ENCODE results near the gene RPIA.
"Not testable (repeated sequence)": the region's sequence is repeated elsewhere in the genome, so short reads cannot be mapped to it uniquely, and the experiment has no call there.

Gene RPIA

GRCh38 chr2:88691339-88692183, at the start of gene RPIA:
TSS of gene RPIA (plus strand) at chr2:88691673. CDS start at chr2:88691699, 26 bp downstream.
- peak; percentile 98 for DNase-seq

- DNase-seq, result no peak
Observed at GRCh38 chr2:88642278-88642677, 49.2 kb upstream of the RPIA start.

GRCh38 chr2:88645291-88645882, 46.1 kb upstream of the RPIA start:
- DNase-seq, result not testable (repeated sequence)

GRCh38 chr2:88651646-88652045, 39.8 kb upstream of the RPIA start:
- no peak for DNase-seq

GRCh38 chr2:88654714-88655113, 36.8 kb upstream of the RPIA start:
- no peak for DNase-seq

GRCh38 chr2:88656690-88657089, 34.8 kb upstream of the RPIA start:
- no peak for DNase-seq

GRCh38 chr2:88657131-88657530, 34.3 kb upstream of the RPIA start:
- no peak for DNase-seq

GRCh38 chr2:88658326-88658725, 33.1 kb upstream of the RPIA start:
- DNase-seq, result no peak

- DNase-seq, result peak; percentile 38
Observed at GRCh38 chr2:88658881-88659537, 32.5 kb upstream of the RPIA start.

- peak; percentile 90 for DNase-seq
Observed at GRCh38 chr2:88659538-88659915, 31.9 kb upstream of the RPIA start.

- DNase-seq, result no peak
Observed at GRCh38 chr2:88660622-88661021, 30.9 kb upstream of the RPIA start.

GRCh38 chr2:88666576-88666975, 24.9 kb upstream of the RPIA start:
- DNase-seq, result no peak

GRCh38 chr2:88667219-88667618, 24.3 kb upstream of the RPIA start:
- no peak for DNase-seq

GRCh38 chr2:88668862-88669261, 22.6 kb upstream of the RPIA start:
- no peak for DNase-seq

- no peak for DNase-seq
Observed at GRCh38 chr2:88669482-88670214, 21.8 kb upstream of the RPIA start.

GRCh38 chr2:88671786-88672427, 19.6 kb upstream of the RPIA start:
- peak; percentile 6 for DNase-seq

- no peak for DNase-seq
Observed at GRCh38 chr2:88673363-88673762, 18.1 kb upstream of the RPIA start.

- DNase-seq, result no peak
Observed at GRCh38 chr2:88680266-88680902, 11.1 kb upstream of the RPIA start.

- DNase-seq, result no peak
Observed at GRCh38 chr2:88680916-88681315, 10.6 kb upstream of the RPIA start.

- DNase-seq, result no peak
Observed at GRCh38 chr2:88683160-88684021, 8.1 kb upstream of the RPIA start.

- DNase-seq, result no peak
Observed at GRCh38 chr2:88684519-88684918, 7.0 kb upstream of the RPIA start.
